AG09319 (cell line): ENCODE measurements around the gene ATP6AP2.

Source experiments
- DNase-seq: peaks from one replicate; pipeline ENCODE4 v3.0.0-alpha.2; 2010; ENCODE audit warnings: low read depth; ENCODE audit errors: extremely low read depth
- CTCF ChIP-seq: IDR thresholded peaks from 2 replicates; pipeline ENCODE4 v1.5.1; 2011; ENCODE audit warnings: low read depth, mild to moderate bottlenecking, inconsistent platforms, low read length, moderate library complexity

The ATP6AP2 gene

GRCh38 chrX:40623665-40624064 is 42.9 kb downstream of the ATP6AP2 start:
- no peak for TF ChIP-seq CTCF

GRCh38 chrX:40625294-40625693 is 44.5 kb downstream of the ATP6AP2 start:
- DNase-seq = no peak
- no peak for TF ChIP-seq CTCF

More at GRCh38 chrX:40623665-40624064, 42.9 kb downstream of the ATP6AP2 start:
- no peak for DNase-seq

GRCh38 chrX:40628506-40628905 is 47.7 kb downstream of the ATP6AP2 start:
- no peak for TF ChIP-seq CTCF
- no peak for DNase-seq

DNA sequence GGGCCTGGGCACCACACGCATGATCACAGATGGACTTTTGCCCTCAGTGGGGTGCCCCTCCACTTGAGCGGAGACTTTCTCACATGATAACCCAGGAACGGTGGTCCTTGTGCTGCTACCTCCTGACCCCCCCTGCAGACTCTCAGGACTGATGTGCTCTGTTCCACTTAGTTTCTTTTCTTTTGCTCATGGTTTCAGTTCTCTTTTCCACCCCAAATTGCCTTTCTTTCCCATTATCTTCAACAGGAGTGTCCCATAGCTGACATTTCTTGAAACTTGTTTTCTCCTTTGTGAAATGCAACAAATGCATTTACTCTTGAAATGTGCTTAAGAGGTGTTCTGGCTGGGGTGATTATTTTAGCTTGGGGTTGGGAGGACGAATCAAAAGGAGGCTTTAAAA is 51.4 kb downstream of the ATP6AP2 start:
- no peak for TF ChIP-seq CTCF
- DNase-seq = no peak

DNA sequence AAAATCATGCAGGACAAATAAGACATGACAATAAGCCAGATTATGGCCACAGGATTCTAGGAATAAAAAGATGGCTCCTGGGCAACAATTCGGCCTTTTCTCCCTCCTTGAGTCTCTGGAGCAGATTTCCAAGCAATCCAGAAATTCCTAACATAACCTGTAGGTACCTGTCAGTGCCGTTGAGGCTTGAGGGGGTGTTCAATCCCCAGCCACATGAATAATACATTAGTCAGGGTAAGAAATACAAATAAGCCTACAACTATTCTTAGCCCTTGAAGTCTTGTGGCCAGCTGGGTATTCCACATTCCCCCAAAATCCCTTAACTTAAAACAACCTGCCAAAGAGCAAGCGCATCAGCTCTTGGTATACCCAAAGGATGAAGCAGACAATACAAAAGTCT is 56.9 kb downstream of the ATP6AP2 start:
- no peak for DNase-seq
- no peak for TF ChIP-seq CTCF

- DNase-seq = no peak
- TF ChIP-seq CTCF = no peak
Measured at GRCh38 chrX:40644176-40644575, 63.4 kb downstream of the ATP6AP2 start.

DNA sequence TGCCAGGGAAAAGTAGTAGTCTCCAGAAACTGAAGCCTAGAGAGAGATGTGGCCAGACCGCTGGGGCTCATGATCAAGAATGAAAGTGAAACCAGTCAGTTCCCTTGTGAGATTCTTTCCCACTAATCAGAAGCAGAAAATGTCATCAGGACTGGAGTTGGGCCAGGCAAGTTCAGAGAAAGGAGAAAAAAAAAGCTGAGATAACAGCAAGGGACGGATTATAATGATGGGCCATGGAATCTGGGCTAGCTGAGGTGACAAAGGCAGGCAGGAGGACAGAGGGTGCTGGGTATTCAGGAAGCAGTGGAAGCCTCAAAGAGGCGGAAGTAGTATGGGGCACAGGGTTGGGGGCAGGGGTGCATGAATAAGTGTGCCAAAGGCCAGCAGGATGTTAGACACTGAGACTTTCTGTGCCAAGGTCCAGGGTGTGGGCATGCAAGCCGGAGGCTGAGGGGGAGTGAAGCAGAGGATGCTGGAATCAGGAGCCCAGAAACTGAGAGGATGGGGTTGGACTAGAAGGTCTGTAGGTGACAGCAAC is 64.1 kb downstream of the ATP6AP2 start:
- no peak for TF ChIP-seq CTCF
- DNase-seq = peak; percentile 36
